ENCODE results near the gene PCP4.

- no peak for TF ChIP-seq CTCF (conservative IDR thresholded peaks at IDR 0.05 in 1 of 2, IDR thresholded peaks at IDR 0.05 in 1 of 2; ENCODE audit: extremely low read depth in 1 of 2, insufficient read depth in 1 of 2, low read depth in 1 of 2, low read length in 2 of 2)
- TF ChIP-seq EZH2 (IDR thresholded peaks at IDR 0.05; ENCODE audit: borderline replicate concordance, low read length), result no peak
Observed at GRCh38 chr21:39965026-39965425, 97.8 kb downstream of the PCP4 start.
